ENCODE data around the gene GPR180. TPM values are rescaled to one million over a fixed set of nuclear protein-coding genes. Genes with fewer than 3 reads are reported as not detected.

Gene GPR180
- total and polyA plus RNA-seq, 10 of the 15 experiments (the other 5 are each of a cell fraction or from before 2014, with no cell fraction given) = 1.6 to 7.2 (median 5.3) TPM

GRCh38 chr13:94601446-94602431, at the start of gene GPR180 (continued):
- TF ChIP-seq ETV6 (conservative IDR thresholded peaks at IDR 0.05 in 1 of 2, IDR thresholded peaks at IDR 0.05 in 1 of 2; ENCODE audit: borderline replicate concordance in 1 of 2, low read depth in 1 of 2) (no peak), MEF2B (IDR thresholded peaks at IDR 0.05; ENCODE audit: partially characterized antibody, poor library complexity, severe bottlenecking) (no peak), MAX (IDR thresholded peaks at IDR 0.05; ENCODE audit: low read depth, low read length) (peak; percentile 99), HDAC2 (IDR thresholded peaks at IDR 0.05) (no peak), CTCF (IDR thresholded peaks at IDR 0.05 in 2 of 3, conservative IDR thresholded peaks at IDR 0.05 in 1 of 3; ENCODE audit: control insufficient read depth in 2 of 3, extremely low read depth in 1 of 3, insufficient read depth in 1 of 3, low read depth in 3 of 3, low read length in 3 of 3) (no peak), NFXL1 (IDR thresholded peaks at IDR 0.05; ENCODE audit: borderline replicate concordance) (no peak), RAD51 (IDR thresholded peaks at IDR 0.05) (no peak), MYC (IDR thresholded peaks at IDR 0.05; ENCODE audit: insufficient read depth, insufficient read length, insufficient replicate concordance, low read length, severe bottlenecking) (no peak), BCLAF1 (IDR thresholded peaks at IDR 0.05) (no peak), ELK1 (IDR thresholded peaks at IDR 0.05; ENCODE audit: low read depth, low read length) (no peak), MXI1 (IDR thresholded peaks at IDR 0.05; ENCODE audit: low read depth, low read length) (no peak; the same call in none of the 2 replicates), RAD21 (IDR thresholded peaks at IDR 0.05; ENCODE audit: insufficient read depth, low read depth, low read length) (no peak), SMC3 (IDR thresholded peaks at IDR 0.05; ENCODE audit: borderline replicate concordance, low read length) (no peak), ZNF24 (IDR thresholded peaks at IDR 0.05) (no peak), PML (IDR thresholded peaks at IDR 0.05; ENCODE audit: low read length) (no peak), HDAC6 (IDR thresholded peaks at IDR 0.05; ENCODE audit: unreplicated experiment) (no peak), YY1 (IDR thresholded peaks at IDR 0.05; ENCODE audit: low read depth, low read length) (no peak; the same call in 1 of the 2 replicates), NFYB (IDR thresholded peaks at IDR 0.05; ENCODE audit: insufficient read depth, low read depth, low read length) (peak; percentile 78), RCOR1 (conservative IDR thresholded peaks at IDR 0.05; ENCODE audit: low read depth, low read length) (no peak), NKRF (conservative IDR thresholded peaks at IDR 0.05) (peak; percentile 81)
